ENCODE results near the gene IL17B.

The IL17B gene

GRCh38 chr5:149379177-149379761 is at the start of gene IL17B:
Gene IL17B (minus strand): TSS chr5:149379292. CDS start chr5:149379225, 67 bp downstream.
- no peak for DNase-seq (ENCODE audit: low read depth, low spot score)

- DNase-seq (ENCODE audit: low read depth, low spot score) = no peak
These were observed 48.9 kb upstream of the IL17B start for GRCh38 chr5:149428032-149428431.

GRCh38 chr5:149427374-149427773 is 48.3 kb upstream of the IL17B start:
- no peak for DNase-seq (ENCODE audit: low read depth, low spot score)

GRCh38 chr5:149426931-149427330 is 47.8 kb upstream of the IL17B start:
- DNase-seq (ENCODE audit: low read depth, low spot score) = no peak

GRCh38 chr5:149425729-149426128 is 46.6 kb upstream of the IL17B start:
- no peak for DNase-seq (ENCODE audit: low read depth, low spot score)

GRCh38 chr5:149424371-149425315 is 45.6 kb upstream of the IL17B start:
- DNase-seq (ENCODE audit: low read depth, low spot score) = no peak

- DNase-seq (ENCODE audit: low read depth, low spot score) = no peak
These were observed 44.7 kb upstream of the IL17B start for GRCh38 chr5:149423794-149424268.

GRCh38 chr5:149423049-149423793 is 44.1 kb upstream of the IL17B start:
- no peak for DNase-seq (ENCODE audit: low read depth, low spot score)

GRCh38 chr5:149422366-149423048 is 43.4 kb upstream of the IL17B start:
- DNase-seq (ENCODE audit: low read depth, low spot score) = no peak

- DNase-seq (ENCODE audit: low read depth, low spot score) = no peak
These were observed 42.7 kb upstream of the IL17B start for GRCh38 chr5:149421834-149422233.

- DNase-seq (ENCODE audit: low read depth, low spot score) = no peak
These were observed 42.2 kb upstream of the IL17B start for GRCh38 chr5:149421372-149421685.

GRCh38 chr5:149420545-149421371 is 41.7 kb upstream of the IL17B start:
- DNase-seq (ENCODE audit: low read depth, low spot score) = no peak

- DNase-seq (ENCODE audit: low read depth, low spot score) = no peak
These were observed 40.9 kb upstream of the IL17B start for GRCh38 chr5:149419859-149420544.

GRCh38 chr5:149419532-149419858 is 40.4 kb upstream of the IL17B start:
- DNase-seq (ENCODE audit: low read depth, low spot score) = no peak

- DNase-seq (ENCODE audit: low read depth, low spot score) = no peak
These were observed 39.9 kb upstream of the IL17B start for GRCh38 chr5:149418910-149419531.

GRCh38 chr5:149417711-149418368 is 38.7 kb upstream of the IL17B start:
- no peak for DNase-seq (ENCODE audit: low read depth, low spot score)

- DNase-seq (ENCODE audit: low read depth, low spot score) = no peak
These were observed 38.1 kb upstream of the IL17B start for GRCh38 chr5:149416987-149417710.

GRCh38 chr5:149415066-149415967 is 36.2 kb upstream of the IL17B start:
- no peak for DNase-seq (ENCODE audit: low read depth, low spot score)
